ENCODE results near the gene AKAP13. TPM values are rescaled to one million over a fixed set of nuclear protein-coding genes. Genes with fewer than 3 reads are reported as not detected.

Gene AKAP13
- polyA plus RNA-seq, 1 donor from 2014 or later = 10.0 TPM

- TF ChIP-seq SMC3 (conservative IDR thresholded peaks at IDR 0.05; ENCODE audit: poor library complexity) = no peak
Observed at GRCh38 chr15:85766001-85766831, 385.8 kb downstream of the AKAP13 start (continued).

DNA sequence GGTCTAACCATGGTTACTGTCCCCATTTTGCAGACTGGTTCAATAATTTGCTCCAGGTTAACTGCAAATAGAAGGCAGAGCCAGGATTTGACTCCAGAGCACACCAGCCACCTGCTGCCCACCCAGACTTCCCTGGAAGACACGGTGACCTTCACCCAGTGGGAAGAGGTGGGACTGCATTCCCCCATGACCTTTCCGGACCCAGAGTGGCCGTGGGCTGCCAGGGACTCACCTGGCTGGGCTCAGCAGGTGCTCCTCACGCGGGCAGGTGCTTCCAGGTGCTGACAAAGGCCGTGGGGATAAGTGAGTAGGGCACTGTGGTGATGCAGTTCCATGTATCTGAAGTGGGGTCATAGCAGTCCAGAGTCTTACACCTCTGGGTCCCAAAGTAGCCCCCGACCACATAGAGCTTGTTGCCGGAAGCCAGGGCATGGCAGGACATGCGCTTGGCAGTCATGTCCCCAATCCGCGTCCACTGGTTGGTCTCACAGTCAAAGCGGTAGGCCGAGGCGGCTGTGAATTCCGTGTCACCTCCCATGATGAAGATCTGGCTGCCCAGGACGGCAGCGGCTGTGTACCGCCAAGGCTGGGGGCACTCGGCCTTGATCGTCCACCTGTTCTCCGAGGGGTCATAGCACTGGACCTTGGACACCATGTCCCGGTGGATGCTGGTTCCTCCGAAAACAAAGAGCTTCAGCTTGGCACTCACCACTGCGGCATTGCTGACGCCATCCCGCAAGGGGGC is 387.6 kb downstream of the AKAP13 start:
- no peak overlapping the region for H3K4me3 ChIP-seq (ENCODE audit: low read length)
- H3F3A ChIP-seq (ENCODE audit: insufficient read depth, low read length, poor library complexity, severe bottlenecking) = no peaks in the 10 kb centered on the region
- peaks cover 19% of the 10 kb centered on the region for H3K36me3 ChIP-seq (ENCODE audit: insufficient read depth, low read length)
- no peak overlapping the region for H3K9ac ChIP-seq (ENCODE audit: low read length)
- H3K9me2 ChIP-seq (ENCODE audit: insufficient read depth, low read length) = no peaks in the 10 kb centered on the region
- H4K20me1 ChIP-seq (ENCODE audit: insufficient read depth) = no peaks in the 10 kb centered on the region
- H3K79me2 ChIP-seq (replicated peaks; ENCODE audit: insufficient read depth, low read length) = peaks cover 49% of the 10 kb centered on the region
- H3K27ac ChIP-seq (ENCODE audit: low read length) = no peak overlapping the region
- no peak overlapping the region for H2AFZ ChIP-seq (ENCODE audit: low read depth, low read length)
- H3K9me3 ChIP-seq (ENCODE audit: low read length) = peaks cover 13% of the 10 kb centered on the region
- H3K4me2 ChIP-seq (ENCODE audit: low read length) = no peak overlapping the region
- no peaks in the 10 kb centered on the region for H3K27me3 ChIP-seq (ENCODE audit: insufficient read depth, low read depth, low read length)
- TF ChIP-seq EP300 (conservative IDR thresholded peaks at IDR 0.05; ENCODE audit: poor library complexity, severe bottlenecking) = no peak
- TF ChIP-seq, protein P1, sequence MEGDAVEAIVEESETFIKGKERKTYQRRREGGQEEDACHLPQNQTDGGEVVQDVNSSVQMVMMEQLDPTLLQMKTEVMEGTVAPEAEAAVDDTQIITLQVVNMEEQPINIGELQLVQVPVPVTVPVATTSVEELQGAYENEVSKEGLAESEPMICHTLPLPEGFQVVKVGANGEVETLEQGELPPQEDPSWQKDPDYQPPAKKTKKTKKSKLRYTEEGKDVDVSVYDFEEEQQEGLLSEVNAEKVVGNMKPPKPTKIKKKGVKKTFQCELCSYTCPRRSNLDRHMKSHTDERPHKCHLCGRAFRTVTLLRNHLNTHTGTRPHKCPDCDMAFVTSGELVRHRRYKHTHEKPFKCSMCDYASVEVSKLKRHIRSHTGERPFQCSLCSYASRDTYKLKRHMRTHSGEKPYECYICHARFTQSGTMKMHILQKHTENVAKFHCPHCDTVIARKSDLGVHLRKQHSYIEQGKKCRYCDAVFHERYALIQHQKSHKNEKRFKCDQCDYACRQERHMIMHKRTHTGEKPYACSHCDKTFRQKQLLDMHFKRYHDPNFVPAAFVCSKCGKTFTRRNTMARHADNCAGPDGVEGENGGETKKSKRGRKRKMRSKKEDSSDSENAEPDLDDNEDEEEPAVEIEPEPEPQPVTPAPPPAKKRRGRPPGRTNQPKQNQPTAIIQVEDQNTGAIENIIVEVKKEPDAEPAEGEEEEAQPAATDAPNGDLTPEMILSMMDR (IDR thresholded peaks at IDR 0.05; ENCODE audit: poor library complexity, severe bottlenecking) = no peak
- TF ChIP-seq REST (IDR thresholded peaks at IDR 0.05; ENCODE audit: borderline replicate concordance) = no peak
- TF ChIP-seq POLR2AphosphoS5 (IDR thresholded peaks at IDR 0.05) = no peak
- no peak for TF ChIP-seq MXI1 (conservative IDR thresholded peaks at IDR 0.05; ENCODE audit: poor library complexity, severe bottlenecking)
- no peak for TF ChIP-seq TAF1 (IDR thresholded peaks at IDR 0.05; ENCODE audit: low read depth)
- TF ChIP-seq SMC3 (conservative IDR thresholded peaks at IDR 0.05; ENCODE audit: poor library complexity) = no peak

DNA sequence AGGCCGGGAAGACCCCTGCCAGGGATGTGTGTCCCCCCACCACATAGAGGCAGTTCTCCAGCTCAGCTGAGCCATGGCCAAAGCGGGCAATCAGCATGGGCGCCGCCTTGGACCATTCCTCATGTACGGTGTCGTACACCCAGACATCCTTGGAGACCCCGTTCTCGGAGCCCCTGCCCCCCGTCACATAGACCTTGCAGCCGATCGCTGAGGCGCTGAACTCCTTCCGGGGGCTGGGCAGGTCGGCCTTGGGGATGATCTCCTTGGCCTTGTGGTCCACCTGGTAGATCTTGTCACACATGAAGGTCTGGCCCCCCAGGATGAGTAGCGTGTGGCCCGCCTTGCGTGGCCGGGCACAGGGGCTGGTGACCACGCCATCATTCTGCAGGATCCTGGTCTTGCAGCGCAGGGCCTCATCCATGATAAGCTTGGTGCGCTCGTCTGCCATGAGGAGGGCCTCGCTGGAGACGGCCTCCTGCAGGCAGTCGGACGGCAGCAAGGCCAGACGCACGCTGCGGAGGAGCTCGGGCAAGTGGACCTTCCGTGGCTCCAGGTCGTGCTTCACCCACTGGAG is 388.3 kb downstream of the AKAP13 start:
- Histone ChIP-seq H2AFZ (ENCODE audit: low read depth, low read length) (no peak overlapping the region), H3F3A (ENCODE audit: insufficient read depth, low read length, poor library complexity, severe bottlenecking) (no peaks in the 10 kb centered on the region)

More for the DNA sequence above, 388.3 kb downstream of the AKAP13 start:
- H3K9me3 ChIP-seq (ENCODE audit: low read length) = peaks cover 13% of the 10 kb centered on the region
- no peak overlapping the region for H3K4me2 ChIP-seq (ENCODE audit: low read length)
- no peaks in the 10 kb centered on the region for H3K27me3 ChIP-seq (ENCODE audit: insufficient read depth, low read depth, low read length)
- no peaks in the 10 kb centered on the region for H4K20me1 ChIP-seq (ENCODE audit: insufficient read depth)
- H3K4me3 ChIP-seq (ENCODE audit: low read length) = no peak overlapping the region
- TF ChIP-seq, protein P1 (IDR thresholded peaks at IDR 0.05; ENCODE audit: poor library complexity, severe bottlenecking) = no peak
- no peak for TF ChIP-seq REST (IDR thresholded peaks at IDR 0.05; ENCODE audit: borderline replicate concordance)
- TF ChIP-seq EZH2 (IDR thresholded peaks at IDR 0.05; ENCODE audit: borderline replicate concordance, insufficient read depth, low read length, poor library complexity, severe bottlenecking) = no peak
- no peak for TF ChIP-seq RAD21 (conservative IDR thresholded peaks at IDR 0.05)
- no peak for TF ChIP-seq SMC3 (conservative IDR thresholded peaks at IDR 0.05; ENCODE audit: poor library complexity)
- no peak for TF ChIP-seq POLR2AphosphoS5 (IDR thresholded peaks at IDR 0.05)
- no peak for TF ChIP-seq EP300 (conservative IDR thresholded peaks at IDR 0.05; ENCODE audit: poor library complexity, severe bottlenecking)
- TF ChIP-seq TAF1 (IDR thresholded peaks at IDR 0.05; ENCODE audit: low read depth) = no peak
- TF ChIP-seq MXI1 (conservative IDR thresholded peaks at IDR 0.05; ENCODE audit: poor library complexity, severe bottlenecking) = no peak
- peaks cover 19% of the 10 kb centered on the region for H3K36me3 ChIP-seq (ENCODE audit: insufficient read depth, low read length)
- H3K9me2 ChIP-seq (ENCODE audit: insufficient read depth, low read length) = no peaks in the 10 kb centered on the region
- H3K9ac ChIP-seq (ENCODE audit: low read length) = no peak overlapping the region
- peaks cover 53% of the 10 kb centered on the region for H3K79me2 ChIP-seq (replicated peaks; ENCODE audit: insufficient read depth, low read length)
- no peak overlapping the region for H3K27ac ChIP-seq (ENCODE audit: low read length)

Data from neural cell (in vitro differentiated cells).